NCI-H146 treated with DMSO at 0.1 percent for 48 hours (cell line): ENCODE results near the gene ANKDD1A.
A peak's percentile ranks its signal among the peaks of the same experiment; 100 is the strongest.

ENCODE experiments used
- DNase-seq: peaks from one replicate; lab custom pipeline; 2025; ENCODE audit not compliant: unreplicated experiment; lab: John Stamatoyannopoulos, UW

The ANKDD1A gene

GRCh38 chr15:64923546-64923945, 11.8 kb downstream of the ANKDD1A start:
- no peak for DNase-seq

- no peak for DNase-seq
Measured at GRCh38 chr15:64925335-64926330, 13.9 kb downstream of the ANKDD1A start.

GRCh38 chr15:64926661-64927060, 15.0 kb downstream of the ANKDD1A start:
- no peak for DNase-seq

- DNase-seq = no peak
Measured at GRCh38 chr15:64928626-64929220, 17.0 kb downstream of the ANKDD1A start.

GRCh38 chr15:64930019-64930652, 18.4 kb downstream of the ANKDD1A start:
- DNase-seq = no peak

GRCh38 chr15:64930778-64931371, 19.2 kb downstream of the ANKDD1A start:
- no peak for DNase-seq

GRCh38 chr15:64931381-64931780, 19.7 kb downstream of the ANKDD1A start:
- no peak for DNase-seq

GRCh38 chr15:64934023-64934422, 22.3 kb downstream of the ANKDD1A start:
- DNase-seq = no peak

GRCh38 chr15:64938192-64938591, 26.5 kb downstream of the ANKDD1A start:
- DNase-seq = peak; percentile 39

GRCh38 chr15:64942356-64942755, 30.7 kb downstream of the ANKDD1A start:
- DNase-seq = no peak

GRCh38 chr15:64943512-64944225, 32.0 kb downstream of the ANKDD1A start:
- DNase-seq = no peak

- no peak for DNase-seq
Measured at GRCh38 chr15:64944961-64945360, 33.3 kb downstream of the ANKDD1A start.

- no peak for DNase-seq
Measured at GRCh38 chr15:64947211-64947610, 35.5 kb downstream of the ANKDD1A start.

GRCh38 chr15:64948916-64949315, 37.2 kb downstream of the ANKDD1A start:
- no peak for DNase-seq

- DNase-seq = no peak
Measured at GRCh38 chr15:64949383-64950186, 37.9 kb downstream of the ANKDD1A start.

GRCh38 chr15:64950888-64951287, 39.2 kb downstream of the ANKDD1A start:
- DNase-seq = no peak

- no peak for DNase-seq
Measured at GRCh38 chr15:64951777-64952418, 40.2 kb downstream of the ANKDD1A start.

GRCh38 chr15:64954395-64954794, 42.7 kb downstream of the ANKDD1A start:
- DNase-seq = no peak

- DNase-seq = no peak
Measured at GRCh38 chr15:64959128-64959527, 47.4 kb downstream of the ANKDD1A start.
